ENCODE data around the gene OPRD1. TPM values are rescaled to one million over a fixed set of nuclear protein-coding genes. Genes with fewer than 3 reads are reported as not detected.

Gene OPRD1
- total and polyA plus RNA-seq, 4 donors: 0.01 TPM; not detected in 3

DNA sequence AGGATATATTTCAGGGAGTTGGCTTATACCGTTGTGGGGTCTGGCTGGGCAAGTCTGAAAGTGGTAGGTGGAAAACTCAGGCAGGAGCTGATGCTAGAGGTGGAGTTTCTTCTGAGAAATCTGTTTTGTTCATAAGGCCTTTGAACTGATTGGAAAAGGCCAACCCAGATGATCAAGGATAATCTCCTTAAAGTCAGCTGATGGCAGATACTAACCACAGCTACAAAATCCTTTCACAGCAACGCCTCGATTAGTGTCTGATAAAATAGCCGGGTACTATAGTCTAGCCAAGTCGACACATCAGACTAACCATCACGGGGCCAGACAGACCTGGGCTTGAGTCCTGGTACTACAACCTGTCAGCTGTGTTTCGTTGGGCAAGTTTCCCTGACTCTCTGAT, 21.4 kb downstream of the OPRD1 start:
- TF ChIP-seq RAD21 (IDR thresholded peaks at IDR 0.05): no peak
- TF ChIP-seq, protein P1, sequence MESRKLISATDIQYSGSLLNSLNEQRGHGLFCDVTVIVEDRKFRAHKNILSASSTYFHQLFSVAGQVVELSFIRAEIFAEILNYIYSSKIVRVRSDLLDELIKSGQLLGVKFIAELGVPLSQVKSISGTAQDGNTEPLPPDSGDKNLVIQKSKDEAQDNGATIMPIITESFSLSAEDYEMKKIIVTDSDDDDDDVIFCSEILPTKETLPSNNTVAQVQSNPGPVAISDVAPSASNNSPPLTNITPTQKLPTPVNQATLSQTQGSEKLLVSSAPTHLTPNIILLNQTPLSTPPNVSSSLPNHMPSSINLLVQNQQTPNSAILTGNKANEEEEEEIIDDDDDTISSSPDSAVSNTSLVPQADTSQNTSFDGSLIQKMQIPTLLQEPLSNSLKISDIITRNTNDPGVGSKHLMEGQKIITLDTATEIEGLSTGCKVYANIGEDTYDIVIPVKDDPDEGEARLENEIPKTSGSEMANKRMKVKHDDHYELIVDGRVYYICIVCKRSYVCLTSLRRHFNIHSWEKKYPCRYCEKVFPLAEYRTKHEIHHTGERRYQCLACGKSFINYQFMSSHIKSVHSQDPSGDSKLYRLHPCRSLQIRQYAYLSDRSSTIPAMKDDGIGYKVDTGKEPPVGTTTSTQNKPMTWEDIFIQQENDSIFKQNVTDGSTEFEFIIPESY (IDR thresholded peaks at IDR 0.05): no peak
- TF ChIP-seq FOXA1 (IDR thresholded peaks at IDR 0.05): no peak
- no peak for TF ChIP-seq JUND (IDR thresholded peaks at IDR 0.05)
- TF ChIP-seq FOXA2 (IDR thresholded peaks at IDR 0.05): no peak
- TF ChIP-seq, protein P2, sequence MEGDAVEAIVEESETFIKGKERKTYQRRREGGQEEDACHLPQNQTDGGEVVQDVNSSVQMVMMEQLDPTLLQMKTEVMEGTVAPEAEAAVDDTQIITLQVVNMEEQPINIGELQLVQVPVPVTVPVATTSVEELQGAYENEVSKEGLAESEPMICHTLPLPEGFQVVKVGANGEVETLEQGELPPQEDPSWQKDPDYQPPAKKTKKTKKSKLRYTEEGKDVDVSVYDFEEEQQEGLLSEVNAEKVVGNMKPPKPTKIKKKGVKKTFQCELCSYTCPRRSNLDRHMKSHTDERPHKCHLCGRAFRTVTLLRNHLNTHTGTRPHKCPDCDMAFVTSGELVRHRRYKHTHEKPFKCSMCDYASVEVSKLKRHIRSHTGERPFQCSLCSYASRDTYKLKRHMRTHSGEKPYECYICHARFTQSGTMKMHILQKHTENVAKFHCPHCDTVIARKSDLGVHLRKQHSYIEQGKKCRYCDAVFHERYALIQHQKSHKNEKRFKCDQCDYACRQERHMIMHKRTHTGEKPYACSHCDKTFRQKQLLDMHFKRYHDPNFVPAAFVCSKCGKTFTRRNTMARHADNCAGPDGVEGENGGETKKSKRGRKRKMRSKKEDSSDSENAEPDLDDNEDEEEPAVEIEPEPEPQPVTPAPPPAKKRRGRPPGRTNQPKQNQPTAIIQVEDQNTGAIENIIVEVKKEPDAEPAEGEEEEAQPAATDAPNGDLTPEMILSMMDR (IDR thresholded peaks at IDR 0.05; ENCODE audit: low read depth, low read length, missing input control): no peak
- TF ChIP-seq MAX (IDR thresholded peaks at IDR 0.05): no peak
- TF ChIP-seq TAF1 (conservative IDR thresholded peaks at IDR 0.05): no peak
- TF ChIP-seq SP1 (IDR thresholded peaks at IDR 0.05): no peak
- no peak for TF ChIP-seq NR2F2 (IDR thresholded peaks at IDR 0.05)
- no peak for TF ChIP-seq REST (IDR thresholded peaks at IDR 0.05)
- TF ChIP-seq HNF4A (conservative IDR thresholded peaks at IDR 0.05): no peak
- TF ChIP-seq RXRA (IDR thresholded peaks at IDR 0.05): no peak
- no peak for TF ChIP-seq EGR1 (IDR thresholded peaks at IDR 0.05; ENCODE audit: low read depth in 2 of 2)
- TF ChIP-seq, protein P3, sequence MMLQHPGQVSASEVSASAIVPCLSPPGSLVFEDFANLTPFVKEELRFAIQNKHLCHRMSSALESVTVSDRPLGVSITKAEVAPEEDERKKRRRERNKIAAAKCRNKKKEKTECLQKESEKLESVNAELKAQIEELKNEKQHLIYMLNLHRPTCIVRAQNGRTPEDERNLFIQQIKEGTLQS (IDR thresholded peaks at IDR 0.05): no peak
- no peak for TF ChIP-seq HNF4G (IDR thresholded peaks at IDR 0.05)
- TF ChIP-seq YY1 (IDR thresholded peaks at IDR 0.05): no peak
- no peaks in the 10 kb centered on the region for H3K36me3 ChIP-seq (ENCODE audit: control insufficient read depth in 4 of 4, insufficient read depth in 3 of 4, low read depth in 1 of 4, low read length in 3 of 4)
- DNase-seq (ENCODE audit: low spot score): no peak
- H3K9me3 ChIP-seq (ENCODE audit: control insufficient read depth in 4 of 4, low read length in 3 of 4): no peaks in the 10 kb centered on the region
- H3K4me1 ChIP-seq (ENCODE audit: control insufficient read depth in 4 of 4, insufficient read depth in 4 of 4, low read length in 3 of 4): no peaks in the 10 kb centered on the region
- no peaks in the 10 kb centered on the region for H3K27me3 ChIP-seq (ENCODE audit: control insufficient read depth in 4 of 4, insufficient read depth in 4 of 4, low read length in 3 of 4)
- no peak overlapping the region for H3K4me3 ChIP-seq (ENCODE audit: low read depth in 1 of 3, low read length in 3 of 3)
- no peak overlapping the region for H3K27ac ChIP-seq (ENCODE audit: low read depth in 1 of 2, low read length in 2 of 2)
- 88% methylated on average over 7 of the region's 7 CpGs for WGBS
- H3K9ac ChIP-seq (ENCODE audit: low read depth in 1 of 2, low read length in 2 of 2): no peak overlapping the region

- Histone ChIP-seq H3K4me1 (ENCODE audit: control insufficient read depth in 4 of 4, insufficient read depth in 4 of 4, low read length in 3 of 4) (no peaks in the 10 kb centered on the region), H3K9ac (ENCODE audit: low read depth in 1 of 2, low read length in 2 of 2) (no peak overlapping the region), H3K27ac (ENCODE audit: low read depth in 1 of 2, low read length in 2 of 2) (no peak overlapping the region), H3K27me3 (ENCODE audit: control insufficient read depth in 4 of 4, insufficient read depth in 4 of 4, low read length in 3 of 4) (no peaks in the 10 kb centered on the region), H3K4me3 (ENCODE audit: low read depth in 1 of 3, low read length in 3 of 3) (no peak overlapping the region), H3K9me3 (ENCODE audit: control insufficient read depth in 4 of 4, low read length in 3 of 4) (no peaks in the 10 kb centered on the region), H3K36me3 (ENCODE audit: control insufficient read depth in 4 of 4, insufficient read depth in 3 of 4, low read depth in 1 of 4, low read length in 3 of 4) (no peaks in the 10 kb centered on the region)
- DNase-seq (ENCODE audit: low spot score): no peak
- 65% methylated on average over 4 of the region's 4 CpGs for WGBS
- TF ChIP-seq, protein P3 (IDR thresholded peaks at IDR 0.05): no peak
- TF ChIP-seq, protein P1 (IDR thresholded peaks at IDR 0.05): no peak
- TF ChIP-seq HNF4G (IDR thresholded peaks at IDR 0.05) (no peak), TAF1 (conservative IDR thresholded peaks at IDR 0.05) (no peak), MAX (IDR thresholded peaks at IDR 0.05) (no peak)
- TF ChIP-seq, protein P2 (IDR thresholded peaks at IDR 0.05; ENCODE audit: low read depth, low read length, missing input control): no peak
Observed at GRCh38 chr1:28835237-28835650, 23.3 kb downstream of the OPRD1 start.
